HCT116 (cell line): ENCODE measurements around the gene CPED1.

Experiments used
- CTCF ChIP-seq, 3 experiments: fragments of 200-600 bp in 1 of 3; sonication (generic) in 1 of 3; IDR thresholded peaks in 2 of 3; conservative IDR thresholded peaks in 1 of 3; 2 replicates each; pipeline ENCODE4 v1.5.1; 2012 to 2017; ENCODE audit warnings: low read depth in 2 of 3, low read length in 2 of 3, antibody characterized with exemption in 1 of 3, borderline replicate concordance in 1 of 3, control low read depth in 1 of 3, mild to moderate bottlenecking in 1 of 3, mixed read lengths in 1 of 3, mixed run types in 1 of 3, moderate library complexity in 1 of 3; ENCODE audit not compliant: insufficient read depth in 1 of 3
- POLR2A ChIP-seq: IDR thresholded peaks from 2 replicates; pipeline ENCODE4 v1.7.0; 2011; ENCODE audit warnings: borderline replicate concordance; ENCODE audit not compliant: insufficient read depth, insufficient read length; ENCODE audit errors: extremely low read depth
- POLR2AphosphoS5 ChIP-seq: IDR thresholded peaks from 2 replicates; pipeline ENCODE4 v1.6.1; 2011; ENCODE audit warnings: mild to moderate bottlenecking, low read depth, low read length, moderate library complexity
- REST ChIP-seq: IDR thresholded peaks from 2 replicates; pipeline ENCODE4 v1.6.1; 2012; ENCODE audit warnings: low read depth
- SP1 ChIP-seq: IDR thresholded peaks from 2 replicates; pipeline ENCODE4 v1.6.1; 2012; ENCODE audit warnings: low read depth
- ZFX ChIP-seq: fragments of 450-650 bp; IDR thresholded peaks from 2 replicates; pipeline ENCODE4 v1.6.1; 2017

GRCh38 chr7:121072826-121073225 lies 84.3 kb downstream of the CPED1 start:
- no peak for TF ChIP-seq CTCF (IDR thresholded peaks at IDR 0.05 in 2 of 3, conservative IDR thresholded peaks at IDR 0.05 in 1 of 3; ENCODE audit: borderline replicate concordance in 1 of 3, insufficient read depth in 1 of 3, low read depth in 2 of 3, low read length in 2 of 3)
- TF ChIP-seq REST: no peak
- no peak for TF ChIP-seq POLR2A
- no peak for TF ChIP-seq POLR2AphosphoS5
- TF ChIP-seq ZFX: no peak
- TF ChIP-seq SP1: no peak
